Nephron (organoid): ENCODE data around the gene ALDH9A1.

Experiments
- H3K27ac Mint-ChIP-seq, 3 experiments: 2 replicates each; pipeline ENCODE4 v1.8.0; 2020; ENCODE audit warnings: mixed read lengths in 3 of 3, mild to moderate bottlenecking in 2 of 3, moderate library complexity in 1 of 3
- H3K27me3 Mint-ChIP-seq: 2 replicates; pipeline ENCODE4 v1.8.0; 2021; ENCODE audit warnings: low read depth, mild to moderate bottlenecking, moderate library complexity, mixed read lengths
- H3K36me3 Mint-ChIP-seq: 2 replicates; pipeline ENCODE4 v1.8.0; 2020; ENCODE audit warnings: low read depth, mixed read lengths
- H3K4me1 Mint-ChIP-seq: 2 replicates; pipeline ENCODE4 v1.8.0; 2020; ENCODE audit warnings: mixed read lengths
- H3K4me3 Mint-ChIP-seq, 3 experiments: 2 replicates each; pipeline ENCODE4 v1.8.0; 2020; ENCODE audit warnings: mild to moderate bottlenecking in 3 of 3, mixed read lengths in 3 of 3, moderate library complexity in 2 of 3
- H3K9me3 Mint-ChIP-seq: 2 replicates; pipeline ENCODE4 v1.8.0; 2020; ENCODE audit warnings: mixed read lengths
- CTCF ChIP-seq, 3 experiments: fragments of 200-600 bp; sonication (generic); IDR thresholded peaks; one replicate each; pipeline ENCODE4 v1.5.0; 2021; ENCODE audit warnings: antibody characterized with exemption in 3 of 3; ENCODE audit not compliant: unreplicated experiment in 3 of 3

Gene ALDH9A1

GRCh38 chr1:165635823-165636222 is 62.5 kb downstream of the ALDH9A1 start:
- no peak overlapping the region for H3K4me3 Mint-ChIP-seq
- H3K27ac Mint-ChIP-seq, result no peak overlapping the region
- no peaks in the 10 kb centered on the region for H3K27me3 Mint-ChIP-seq
- peaks cover 25% of the 10 kb centered on the region for H3K4me1 Mint-ChIP-seq
- H3K9me3 Mint-ChIP-seq, result no peaks in the 10 kb centered on the region
- peaks cover 4% of the 10 kb centered on the region for H3K36me3 Mint-ChIP-seq
- TF ChIP-seq CTCF (IDR thresholded peaks at IDR 0.05; ENCODE audit: unreplicated experiment in 3 of 3), result no peak

DNA sequence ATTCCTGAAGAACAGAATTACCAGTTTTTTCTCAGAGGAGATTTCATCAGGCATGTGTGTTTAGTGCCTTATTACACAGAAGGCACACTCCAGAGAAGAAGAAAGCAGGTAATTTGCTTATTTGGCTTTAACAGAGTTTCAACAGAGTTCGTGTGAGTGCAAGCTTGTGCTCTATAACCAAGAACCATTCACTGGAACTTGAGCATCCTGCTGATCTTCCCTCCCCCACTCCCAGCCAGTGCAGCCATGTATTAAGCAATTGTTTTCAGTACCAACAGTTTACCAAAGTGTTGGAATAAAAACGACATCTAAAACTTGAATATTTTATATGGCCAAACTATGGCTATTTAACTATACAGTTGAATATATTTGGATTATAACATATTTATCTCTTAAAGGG is 63.0 kb downstream of the ALDH9A1 start:
- no peaks in the 10 kb centered on the region for H3K27me3 Mint-ChIP-seq
- peak overlapping the region in 1 of 3 experiments; percentile 8 for H3K27ac Mint-ChIP-seq
- no peak overlapping the region for H3K4me3 Mint-ChIP-seq
- TF ChIP-seq CTCF (IDR thresholded peaks at IDR 0.05; ENCODE audit: unreplicated experiment in 3 of 3), result no peak
- H3K4me1 Mint-ChIP-seq, result peaks cover 25% of the 10 kb centered on the region
- no peaks in the 10 kb centered on the region for H3K9me3 Mint-ChIP-seq
- H3K36me3 Mint-ChIP-seq, result peaks cover 4% of the 10 kb centered on the region

DNA sequence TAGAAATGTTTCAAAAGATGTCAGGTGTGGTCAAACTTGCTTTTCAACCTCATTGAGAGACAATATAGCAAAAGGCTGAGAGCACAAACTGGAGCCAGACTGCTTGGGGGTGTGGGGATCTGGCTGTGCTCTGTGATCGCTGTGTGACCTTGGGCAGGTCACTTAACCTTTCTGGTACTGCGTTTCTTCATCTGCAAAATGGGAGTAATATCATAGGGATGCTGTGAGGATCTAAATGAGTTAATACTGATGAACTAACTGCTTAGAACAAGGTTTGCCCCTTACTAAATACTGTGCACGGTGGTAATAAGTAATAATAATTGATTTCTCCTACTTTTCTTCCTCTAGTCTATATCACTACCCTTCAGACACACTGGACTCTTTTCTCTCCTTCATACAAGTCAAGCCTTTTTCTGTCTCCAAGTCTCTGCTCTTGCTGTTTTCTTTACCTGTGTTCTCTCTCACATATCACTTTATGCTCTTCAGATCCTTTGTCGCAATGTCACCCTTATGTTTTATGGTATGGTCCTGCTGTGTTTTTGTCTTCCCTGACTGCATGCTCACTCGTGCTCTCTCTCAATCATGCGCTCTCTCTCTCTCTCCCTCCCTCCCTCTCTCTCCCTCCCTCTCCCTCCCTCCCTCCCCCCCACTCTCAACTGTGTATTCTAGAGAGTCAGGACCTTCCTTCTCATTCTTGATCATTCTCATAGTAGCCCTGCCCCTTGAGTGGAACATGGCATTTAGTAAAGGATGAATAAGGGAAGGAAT is 64.0 kb downstream of the ALDH9A1 start:
- Mint-ChIP-seq H3K36me3 (no peaks in the 10 kb centered on the region), H3K4me1 (peaks cover 25% of the 10 kb centered on the region), H3K4me3 (peak overlapping the region; percentile 17 to 59 (median 27)), H3K27ac (peak overlapping the region in 1 of 3 experiments; percentile 2), H3K27me3 (no peaks in the 10 kb centered on the region), H3K9me3 (no peaks in the 10 kb centered on the region)
- TF ChIP-seq CTCF (IDR thresholded peaks at IDR 0.05; ENCODE audit: unreplicated experiment in 3 of 3), result no peak

- Mint-ChIP-seq H3K4me1 (peaks cover 29% of the 10 kb centered on the region), H3K4me3 (peak overlapping the region in 2 of 3 experiments; percentile 26 to 30), H3K27me3 (no peaks in the 10 kb centered on the region), H3K9me3 (no peaks in the 10 kb centered on the region), H3K36me3 (no peaks in the 10 kb centered on the region), H3K27ac (no peak overlapping the region)
- TF ChIP-seq CTCF (IDR thresholded peaks at IDR 0.05; ENCODE audit: unreplicated experiment in 3 of 3), result no peak
Measured at GRCh38 chr1:165633614-165634013, 64.7 kb downstream of the ALDH9A1 start.

- no peaks in the 10 kb centered on the region for H3K27me3 Mint-ChIP-seq
- H3K4me1 Mint-ChIP-seq, result peaks cover 29% of the 10 kb centered on the region
- no peak for TF ChIP-seq CTCF (IDR thresholded peaks at IDR 0.05; ENCODE audit: unreplicated experiment in 3 of 3)
- peak overlapping the region in 2 of 3 experiments; percentile 37 to 76 for H3K27ac Mint-ChIP-seq
- no peak overlapping the region for H3K4me3 Mint-ChIP-seq
- no peaks in the 10 kb centered on the region for H3K36me3 Mint-ChIP-seq
- no peaks in the 10 kb centered on the region for H3K9me3 Mint-ChIP-seq
Measured at GRCh38 chr1:165632491-165632890, 65.9 kb downstream of the ALDH9A1 start.

DNA sequence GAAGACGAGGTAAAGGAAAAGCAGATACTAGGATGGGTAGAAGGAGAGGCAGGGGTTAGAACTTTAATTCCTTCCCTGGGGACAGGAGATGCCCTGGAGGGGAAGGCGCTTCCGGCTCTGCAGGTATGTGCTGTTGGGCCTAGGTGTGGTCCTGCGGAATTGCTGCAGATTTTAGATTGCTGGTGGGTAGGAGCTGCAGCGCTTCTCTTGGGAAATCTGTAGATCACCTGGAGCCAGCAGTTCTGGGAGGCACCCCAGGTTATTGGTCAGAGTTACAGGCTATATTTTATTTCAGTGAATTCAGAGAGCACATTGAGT is 66.3 kb downstream of the ALDH9A1 start:
- H3K27me3 Mint-ChIP-seq, result no peaks in the 10 kb centered on the region
- TF ChIP-seq CTCF (IDR thresholded peaks at IDR 0.05; ENCODE audit: unreplicated experiment in 3 of 3), result no peak
- no peak overlapping the region for H3K27ac Mint-ChIP-seq
- H3K4me3 Mint-ChIP-seq, result no peak overlapping the region
- H3K36me3 Mint-ChIP-seq, result no peaks in the 10 kb centered on the region
- no peaks in the 10 kb centered on the region for H3K9me3 Mint-ChIP-seq
- peaks cover 26% of the 10 kb centered on the region for H3K4me1 Mint-ChIP-seq
